GM10847 (cell line): ENCODE results near the gene CRISPLD2.

Experiments
- POLR2A ChIP-seq: IDR thresholded peaks from 2 replicates; pipeline ENCODE4 v1.6.1; 2011; ENCODE audit not compliant: insufficient read length; ENCODE audit errors: extremely low read depth

The CRISPLD2 gene

GRCh38 chr16:84827897-84828296 is 8.1 kb downstream of the CRISPLD2 start:
- TF ChIP-seq POLR2A: no peak

GRCh38 chr16:84828322-84828721 is 8.5 kb downstream of the CRISPLD2 start:
- TF ChIP-seq POLR2A: no peak

GRCh38 chr16:84829168-84829965 is 9.6 kb downstream of the CRISPLD2 start:
- TF ChIP-seq POLR2A: no peak

GRCh38 chr16:84830765-84831384 is 11.1 kb downstream of the CRISPLD2 start:
- TF ChIP-seq POLR2A: no peak

GRCh38 chr16:84832488-84833143 is 12.8 kb downstream of the CRISPLD2 start:
- no peak for TF ChIP-seq POLR2A

- TF ChIP-seq POLR2A: no peak
These were observed 13.3 kb downstream of the CRISPLD2 start for GRCh38 chr16:84833144-84833500.

GRCh38 chr16:84833542-84834402 is 14.0 kb downstream of the CRISPLD2 start:
- no peak for TF ChIP-seq POLR2A

GRCh38 chr16:84834403-84834772 is 14.6 kb downstream of the CRISPLD2 start:
- no peak for TF ChIP-seq POLR2A

- no peak for TF ChIP-seq POLR2A
These were observed 16.5 kb downstream of the CRISPLD2 start for GRCh38 chr16:84836234-84836647.

GRCh38 chr16:84836967-84837366 is 17.2 kb downstream of the CRISPLD2 start:
- TF ChIP-seq POLR2A: no peak

- no peak for TF ChIP-seq POLR2A
These were observed 18.7 kb downstream of the CRISPLD2 start for GRCh38 chr16:84838383-84838948.

GRCh38 chr16:84839054-84839453 is 19.3 kb downstream of the CRISPLD2 start:
- no peak for TF ChIP-seq POLR2A

GRCh38 chr16:84839956-84840355 is 20.2 kb downstream of the CRISPLD2 start:
- TF ChIP-seq POLR2A: no peak

GRCh38 chr16:84840687-84841627 is 21.2 kb downstream of the CRISPLD2 start:
- no peak for TF ChIP-seq POLR2A
